ENCODE results near the gene CHTF18. TPM values are rescaled to one million over a fixed set of nuclear protein-coding genes. Genes with fewer than 3 reads are reported as not detected.

Gene CHTF18
- total RNA-seq, 1 donor from 2014 or later, result 23.8 TPM

- DNase-seq, result no peak
Observed at GRCh38 chr16:760545-761343, 27.7 kb upstream of the CHTF18 start, which contains the start of gene MSLN. Gene MSLN, plus strand, starts transcription at chr16:760734. Its CDS starts 1,947 bp downstream, at chr16:762681.

- DNase-seq, result no peak
Observed at GRCh38 chr16:761625-762513, 26.6 kb upstream of the CHTF18 start.

- DNase-seq, result no peak
Observed at GRCh38 chr16:762595-763268, 25.7 kb upstream of the CHTF18 start.

- DNase-seq, result no peak
Observed at GRCh38 chr16:763369-764183, 24.8 kb upstream of the CHTF18 start.

- DNase-seq, result no peak
Observed at GRCh38 chr16:764184-764750, 24.2 kb upstream of the CHTF18 start.

GRCh38 chr16:764848-765487 is 23.5 kb upstream of the CHTF18 start:
- DNase-seq, result no peak

- no peak for DNase-seq
Observed at GRCh38 chr16:765488-765865, 22.9 kb upstream of the CHTF18 start.

GRCh38 chr16:766008-766819 is 22.2 kb upstream of the CHTF18 start:
- no peak for DNase-seq

- no peak for DNase-seq
Observed at GRCh38 chr16:766820-767640, 21.4 kb upstream of the CHTF18 start.

GRCh38 chr16:767743-768235 is 20.6 kb upstream of the CHTF18 start:
- DNase-seq, result no peak

GRCh38 chr16:768428-768827 is 20.0 kb upstream of the CHTF18 start:
- no peak for DNase-seq

GRCh38 chr16:769184-769784 is 19.1 kb upstream of the CHTF18 start:
- no peak for DNase-seq

- no peak for DNase-seq
Observed at GRCh38 chr16:769934-770333, 18.5 kb upstream of the CHTF18 start.

GRCh38 chr16:770411-770810 is 18.0 kb upstream of the CHTF18 start:
- no peak for DNase-seq

GRCh38 chr16:772959-773358 is 15.5 kb upstream of the CHTF18 start:
- no peak for DNase-seq

- DNase-seq, result no peak
Observed at GRCh38 chr16:774086-775001, 14.1 kb upstream of the CHTF18 start.

GRCh38 chr16:775236-775796 is 13.1 kb upstream of the CHTF18 start:
- no peak for DNase-seq
